H9 (cell line): ENCODE results near the gene OBSL1. TPM values are rescaled to one million over a fixed set of nuclear protein-coding genes. Genes with fewer than 3 reads are reported as not detected.

ENCODE experiments used
- DNase-seq: peaks from one replicate; pipeline ENCODE4 v3.0.0-alpha.2; 2017
- H2AFZ ChIP-seq: one replicate; pipeline ENCODE4 v1.6.1; 2013; ENCODE audit warnings: mild to moderate bottlenecking, low read length, control low read depth, moderate library complexity
- H2AK5ac ChIP-seq: 2 replicates; pipeline ENCODE4 v1.6.1; 2013; ENCODE audit warnings: low read length, control low read depth, mixed read lengths; ENCODE audit not compliant: insufficient read length
- H2BK120ac ChIP-seq: one replicate; pipeline ENCODE4 v1.6.1; 2013; ENCODE audit warnings: low read depth, mild to moderate bottlenecking, low read length, control low read depth, inconsistent platforms; ENCODE audit not compliant: poor library complexity, severe bottlenecking
- H2BK12ac ChIP-seq: 2 replicates; pipeline ENCODE4 v1.6.1; 2013; ENCODE audit warnings: low read length, control low read depth, mixed read lengths, low read depth; ENCODE audit not compliant: insufficient read length
- H2BK15ac ChIP-seq: 2 replicates; pipeline ENCODE4 v1.6.1; 2013; ENCODE audit warnings: low read depth, low read length, control low read depth
- H2BK20ac ChIP-seq: one replicate; pipeline ENCODE4 v1.6.1; 2013; ENCODE audit warnings: low read depth, mild to moderate bottlenecking, low read length, control low read depth, inconsistent platforms; ENCODE audit not compliant: poor library complexity, severe bottlenecking
- H2BK5ac ChIP-seq: 2 replicates; pipeline ENCODE4 v1.6.1; 2013; ENCODE audit warnings: low read length, control low read depth, mixed read lengths; ENCODE audit not compliant: insufficient read length
- H3K14ac ChIP-seq: 2 replicates; pipeline ENCODE4 v1.6.1; 2013; ENCODE audit warnings: low read length, control low read depth; ENCODE audit not compliant: insufficient read depth
- H3K18ac ChIP-seq: 2 replicates; pipeline ENCODE4 v1.6.1; 2013; ENCODE audit warnings: low read depth, mild to moderate bottlenecking, mixed read lengths, low read length, control low read depth; ENCODE audit not compliant: insufficient read length
- H3K23ac ChIP-seq: 2 replicates; pipeline ENCODE4 v1.6.1; 2013; ENCODE audit warnings: low read length, control low read depth, mixed read lengths, low read depth; ENCODE audit not compliant: insufficient read length
- H3K23me2 ChIP-seq: 2 replicates; pipeline ENCODE4 v1.6.1; 2013; ENCODE audit warnings: low read depth, mild to moderate bottlenecking, mixed read lengths, low read length, control low read depth; ENCODE audit not compliant: insufficient read length, poor library complexity, severe bottlenecking
- H3K27ac ChIP-seq: 2 replicates; pipeline ENCODE4 v1.5.1; 2013; ENCODE audit warnings: low read length, control low read depth, mixed read lengths, low read depth; ENCODE audit not compliant: insufficient read length
- H3K27me3 ChIP-seq: 2 replicates; pipeline ENCODE4 v1.6.1; 2013; ENCODE audit warnings: low read length, control low read depth, inconsistent platforms; ENCODE audit not compliant: insufficient read depth
- H3K4ac ChIP-seq: 2 replicates; pipeline ENCODE4 v1.6.1; 2013; ENCODE audit warnings: low read depth, mild to moderate bottlenecking, control low read depth, inconsistent platforms, low read length, moderate library complexity
- H3K4me1 ChIP-seq: 2 replicates; pipeline ENCODE4 v1.6.1; 2013; ENCODE audit warnings: low read length, control low read depth, inconsistent platforms; ENCODE audit not compliant: insufficient read depth
- H3K4me2 ChIP-seq: 2 replicates; pipeline ENCODE4 v1.6.1; 2013; ENCODE audit warnings: low read length, control low read depth, mixed read lengths; ENCODE audit not compliant: insufficient read length, insufficient read depth
- H3K56ac ChIP-seq: 2 replicates; pipeline ENCODE4 v1.6.1; 2013; ENCODE audit warnings: low read depth, mild to moderate bottlenecking, mixed read lengths, low read length, control low read depth; ENCODE audit not compliant: insufficient read length
- H3K79me1 ChIP-seq: 2 replicates; pipeline ENCODE4 v1.6.1; 2013; ENCODE audit warnings: low read depth, mild to moderate bottlenecking, moderate library complexity, low read length, control low read depth, inconsistent platforms; ENCODE audit not compliant: insufficient read depth, poor library complexity, severe bottlenecking
- H3K79me2 ChIP-seq: 2 replicates; pipeline ENCODE4 v1.6.1; 2013; ENCODE audit warnings: low read length, control low read depth, inconsistent platforms; ENCODE audit not compliant: insufficient read depth
- H3K9ac ChIP-seq: 2 replicates; pipeline ENCODE4 v1.6.1; 2013; ENCODE audit warnings: low read length, control low read depth, mixed read lengths; ENCODE audit not compliant: insufficient read length; ENCODE audit errors: extremely low read depth
- H3K9me3 ChIP-seq: one replicate; pipeline ENCODE4 v1.6.1; 2013; ENCODE audit warnings: low read depth, low read length, inconsistent platforms; ENCODE audit not compliant: control insufficient read depth
- H3T11ph ChIP-seq: one replicate; pipeline ENCODE4 v1.6.1; 2013; ENCODE audit warnings: mild to moderate bottlenecking, low read length, control low read depth, inconsistent platforms
- H4K20me1 ChIP-seq: one replicate; pipeline ENCODE4 v1.6.1; 2013; ENCODE audit not compliant: control insufficient read depth, insufficient read length, insufficient read depth
- H4K5ac ChIP-seq: 2 replicates; pipeline ENCODE4 v1.6.1; 2013; ENCODE audit warnings: low read depth, mild to moderate bottlenecking, mixed read lengths, low read length, control low read depth; ENCODE audit not compliant: insufficient read length
- H4K8ac ChIP-seq: replicated peaks from 2 replicates; pipeline ENCODE4 v1.6.1; 2013; ENCODE audit warnings: low read length, control low read depth, mixed read lengths, low read depth; ENCODE audit not compliant: insufficient read length
- H4K91ac ChIP-seq: 2 replicates; pipeline ENCODE4 v1.6.1; 2013; ENCODE audit warnings: low read depth, mild to moderate bottlenecking, moderate library complexity, mixed read lengths, low read length, control low read depth; ENCODE audit not compliant: insufficient read length
- H3K27ac Mint-ChIP-seq, 3 experiments: 2 replicates in 2 of 3; 3 replicates in 1 of 3; pipeline ENCODE4 v1.8.0; 2020 to 2021; ENCODE audit warnings: mixed read lengths in 3 of 3, mild to moderate bottlenecking in 1 of 3, moderate library complexity in 1 of 3
- H3K27me3 Mint-ChIP-seq: 2 replicates; pipeline ENCODE4 v1.8.0; 2021; ENCODE audit warnings: low read depth, mild to moderate bottlenecking, moderate library complexity, mixed read lengths
- H3K36me3 Mint-ChIP-seq, 3 experiments: 2 replicates in 2 of 3; 3 replicates in 1 of 3; pipeline ENCODE4 v1.8.0; 2020 to 2021; ENCODE audit warnings: low read depth in 3 of 3, mixed read lengths in 3 of 3; ENCODE audit not compliant: insufficient read depth in 1 of 3
- H3K4me1 Mint-ChIP-seq, 2 experiments: 2 replicates each; pipeline ENCODE4 v1.8.0; 2020; ENCODE audit warnings: mixed read lengths in 2 of 2
- H3K4me3 Mint-ChIP-seq, 2 experiments: 2 replicates in 1 of 2; 3 replicates in 1 of 2; pipeline ENCODE4 v1.8.0; 2020 to 2021; ENCODE audit warnings: mild to moderate bottlenecking in 2 of 2, mixed read lengths in 2 of 2, moderate library complexity in 1 of 2
- H3K9me3 Mint-ChIP-seq, 2 experiments: 2 replicates in 1 of 2; 3 replicates in 1 of 2; pipeline ENCODE4 v1.8.0; 2020; ENCODE audit warnings: mild to moderate bottlenecking in 2 of 2, mixed read lengths in 2 of 2, moderate library complexity in 1 of 2
- CTCF ChIP-seq: fragments of 200-600 bp; sonication (generic); conservative IDR thresholded peaks from 3 replicates; pipeline ENCODE4 v1.8.0; 2021; ENCODE audit warnings: antibody characterized with exemption, mild to moderate bottlenecking
- WGBS: extraction: QIAGEN DNeasy Blood & Tissue Kit; methylation state at CpG from one replicate; pipeline ENCODE4 v1.1.7; 2013; ENCODE audit warnings: missing lambda C conversion rate, low lambda C conversion rate, mixed read lengths; ENCODE audit not compliant: insufficient read length; ENCODE audit errors: extremely low coverage; 5-methylcytosine and 5-hydroxymethylcytosine counted together
- microRNA-seq: library from miRNA; unstranded; fragments of <30 nt; microRNA quantifications from one replicate; pipeline ENCODE4, GENCODE V29; 2020; ENCODE audit warnings: borderline microRNAs expressed
- total RNA-seq: library from RNA; stranded (reverse); gene quantifications from 2 replicates; pipeline ENCODE4 v1.2.1, GENCODE V29; 2021

OBSL1 gene
- total RNA-seq, 1 experiment from 2014 or later: 140 TPM

- Histone ChIP-seq H2BK5ac (no peak overlapping the region), H4K91ac (no peak overlapping the region), H3K9ac (no peak overlapping the region), H3K4me1 (peaks cover 14% of the 10 kb centered on the region; the same call in 1 of the 2 replicates), H2BK20ac (no peak overlapping the region), H3K14ac (no peak overlapping the region), H2BK120ac (no peak overlapping the region), H4K20me1 (peaks cover 5% of the 10 kb centered on the region), H3K4me2 (no peak overlapping the region), H2AK5ac (no peak overlapping the region), H3K27me3 (peaks cover 7% of the 10 kb centered on the region; the same call in 1 of the 2 replicates), H2BK15ac (no peak overlapping the region), H2BK12ac (no peak overlapping the region), H3K23me2 (peaks cover 21% of the 10 kb centered on the region), H3K56ac (no peak overlapping the region), H3K4ac (no peak overlapping the region), H3K27ac (no peak overlapping the region), H4K8ac (no peak overlapping the region), H2AFZ (no peak overlapping the region), H4K5ac (no peak overlapping the region), H3K23ac (no peak overlapping the region), H3K9me3 (no peaks in the 10 kb centered on the region), H3K79me1 (no peaks in the 10 kb centered on the region), H3T11ph (no peak overlapping the region), H3K18ac (no peak overlapping the region), H3K79me2 (no peaks in the 10 kb centered on the region)
- no peak for TF ChIP-seq CTCF
- Mint-ChIP-seq H3K4me3 (peak overlapping the region in 1 of 2 experiments; percentile 21; a peak in 1 of 5 replicates), H3K36me3 (peaks cover 16 to 19% (median 17%) of the 10 kb centered on the region in 3 experiments), H3K4me1 (peaks cover 46 to 47% of the 10 kb centered on the region in 2 experiments), H3K9me3 (no peaks in the 10 kb centered on the region), H3K27me3 (peaks cover 12% of the 10 kb centered on the region), H3K27ac (no peak overlapping the region)
- no CpG with 5 or more reads among the region's 14 CpGs for whole genome bisulfite sequencing
- no peak for DNase-seq
These were observed 69.5 kb downstream of the OBSL1 start for GRCh38 chr2:219501849-219502248.

Small RNAs within 50 kb of the gene (microRNA-seq; reads per million reads assigned to microRNA genes)
- gene MIR3132: not detected

Other genes with a start within 250 kb of the OBSL1 start
- not detected in 2 replicates for gene RESP18, start 238.8 kb downstream of the OBSL1 start, total RNA-seq
- gene DNPEP, start 183.6 kb downstream of the OBSL1 start, total RNA-seq: 60.9 and 63.5 TPM in 2 replicates
- 3.0 and 4.6 TPM in 2 replicates for gene DES, start 153.2 kb downstream of the OBSL1 start, total RNA-seq
- 23.7 and 25.2 TPM in 2 replicates for gene SPEG, start 136.7 kb downstream of the OBSL1 start, total RNA-seq
- gene GMPPA, start 72.6 kb downstream of the OBSL1 start, total RNA-seq: 32.0 and 34.5 TPM in 2 replicates
- 0.37 and 0.42 TPM in 2 replicates for gene ASIC4, start 57.1 kb downstream of the OBSL1 start, total RNA-seq
- gene CHPF, start 27.7 kb downstream of the OBSL1 start, total RNA-seq: 45.1 and 46.5 TPM in 2 replicates
- 7.7 and 8.8 TPM in 2 replicates for gene TMEM198, start 27.5 kb downstream of the OBSL1 start, total RNA-seq
- 0.24 and 0.31 TPM in 2 replicates for gene INHA, start 771 bp upstream of the OBSL1 start, total RNA-seq
- 28.1 and 31.1 TPM in 2 replicates for gene STK11IP, start 26.3 kb upstream of the OBSL1 start, total RNA-seq
- 10.7 and 11.1 TPM in 2 replicates for gene SLC4A3, start 56.1 kb upstream of the OBSL1 start, total RNA-seq